Regular cardiac myocyte (primary cell): ENCODE results near the gene ZNF775. TPM values are rescaled to one million over a fixed set of nuclear protein-coding genes. Genes with fewer than 3 reads are reported as not detected.

Experiments
- total RNA-seq: library from RNA; depleted of rRNA; stranded (reverse); fragments of >200 nt; gene quantifications from 2 replicates; pipeline ENCODE4 v1.2.3, GENCODE V29; 2014

Gene ZNF775
- total RNA-seq, result 3.5 and 3.7 TPM in 2 replicates

DNA sequence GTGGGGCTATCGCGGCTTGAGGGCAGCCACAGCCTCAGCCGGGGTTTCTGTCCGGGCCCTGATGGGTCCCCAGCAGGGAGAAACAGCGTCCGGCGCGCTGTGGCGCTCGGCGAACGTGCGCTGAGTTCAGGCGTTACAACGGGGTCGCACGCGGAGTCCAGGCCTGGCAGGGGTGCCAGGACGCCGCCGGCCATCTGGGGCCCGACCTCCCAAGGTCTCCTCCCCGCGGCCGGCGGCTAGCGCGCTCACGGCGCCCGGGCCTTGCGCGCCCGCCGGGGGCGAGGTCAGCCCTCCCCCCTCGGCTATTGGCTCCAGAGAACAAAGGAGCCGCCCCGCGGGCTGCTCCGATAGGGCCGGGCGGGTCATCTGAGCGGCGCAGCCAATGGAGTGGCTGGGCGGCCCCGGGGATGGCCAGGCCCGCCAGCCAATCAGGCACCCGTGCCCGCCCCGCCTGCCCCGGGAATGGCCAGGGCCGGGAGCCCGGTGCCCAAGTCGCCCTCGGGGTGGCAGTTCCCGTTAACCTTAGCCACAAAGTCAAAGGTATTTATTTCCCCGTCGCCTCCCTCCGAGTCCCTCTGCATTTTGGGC lies at the start of gene ZNF775:
TSS of gene ZNF775 (plus strand) at position 478 of the 588 bp plus-strand sequence. CDS start 9,141 bp downstream, outside the sequence.

DNA sequence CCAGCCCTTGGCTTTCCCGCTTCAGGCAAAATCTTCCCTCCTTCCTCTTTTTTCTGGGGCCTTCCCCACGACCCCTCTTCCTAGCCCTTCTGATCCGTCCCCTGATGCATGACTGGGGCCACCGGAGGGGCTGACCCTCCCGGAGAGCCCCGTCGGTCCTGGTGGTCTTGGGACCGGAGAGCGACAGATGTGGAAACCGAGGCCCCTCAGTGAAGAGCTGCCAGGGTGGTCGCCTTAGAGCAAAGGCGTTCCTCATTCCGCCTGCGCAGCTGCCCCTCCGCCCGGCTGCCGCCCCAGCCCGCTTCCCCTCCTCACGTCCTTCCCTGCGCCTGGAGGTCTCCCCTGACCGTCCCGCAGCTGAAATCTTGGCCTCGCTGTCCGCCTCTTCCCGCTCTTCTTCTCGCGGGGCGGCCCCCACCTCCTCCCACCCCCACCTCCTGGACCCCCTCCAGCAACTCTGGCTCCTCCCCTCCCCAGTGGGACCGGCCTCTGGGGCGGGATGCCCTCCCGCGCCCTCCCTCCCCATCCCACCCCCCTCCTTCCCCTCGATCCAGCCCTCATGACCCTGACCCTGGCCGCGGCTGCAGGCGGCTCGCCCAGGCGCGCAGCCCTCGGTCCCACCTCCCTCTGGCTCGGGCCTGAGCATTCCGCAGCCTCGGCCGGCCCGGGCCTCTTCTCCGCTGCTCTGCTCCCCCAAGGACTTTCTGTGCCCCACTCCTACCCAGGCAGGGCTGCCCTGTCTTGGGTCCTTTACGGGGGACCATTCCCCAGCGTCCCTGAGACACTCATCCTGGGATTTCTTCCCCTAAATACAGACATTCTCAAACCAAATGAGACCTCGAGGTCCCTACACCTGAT lies 37.6 kb upstream of the ZNF775 start, which contains the start of gene RARRES2:
TSS of gene RARRES2 (minus strand) at position 367 of the 858 bp plus-strand sequence. CDS start 1,020 bp downstream, outside the sequence.

DNA sequence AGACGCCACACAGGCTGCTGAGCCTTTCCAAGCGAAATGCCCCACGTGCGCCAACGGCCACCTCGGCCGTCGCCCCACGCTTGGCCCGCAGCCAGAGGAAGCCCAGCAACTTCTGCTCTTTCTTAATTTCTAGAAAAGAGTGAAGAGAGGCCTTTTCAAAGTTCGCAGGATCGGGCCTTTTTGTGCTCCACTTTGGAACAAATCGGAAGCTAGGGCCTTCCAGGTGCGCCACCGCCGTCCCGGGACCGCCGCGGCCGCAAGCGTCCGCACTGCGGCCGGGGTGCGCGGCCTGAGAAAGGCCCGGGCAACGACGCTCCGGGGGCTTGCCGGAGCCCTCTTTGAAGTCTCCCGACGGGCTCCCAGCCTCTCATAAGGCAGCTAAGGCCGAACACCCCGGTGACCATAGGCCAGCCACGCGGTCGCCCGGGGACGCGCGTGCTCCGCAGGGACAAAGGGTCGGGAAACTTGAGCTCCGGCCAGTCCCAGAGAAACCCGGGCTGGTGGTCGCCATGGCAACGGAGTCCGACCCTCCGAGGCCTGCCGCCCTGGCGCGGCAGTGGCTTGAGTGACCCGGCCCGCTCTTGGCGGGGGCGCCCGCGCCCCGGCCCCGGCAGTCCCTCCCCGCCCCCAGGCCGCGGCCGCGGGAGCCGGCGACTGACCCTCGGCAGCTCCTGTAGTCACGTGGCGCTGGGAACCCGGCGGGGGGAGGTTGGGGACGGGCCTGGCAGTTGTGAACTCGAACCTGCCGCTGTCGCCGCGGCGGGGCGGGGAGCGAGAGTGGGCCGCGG lies 10.8 kb upstream of the ZNF775 start, which contains the start of gene REPIN1:
TSS of gene REPIN1 (plus strand) at position 727 of the 788 bp plus-strand sequence. CDS start 890 bp downstream, outside the sequence.

Other genes starting within 250 kb of the ZNF775 start
- 0.85 and 0.96 TPM in 2 replicates for gene LRRC61, start 56.0 kb upstream of the ZNF775 start, total RNA-seq
- 0.19 and 1.7 TPM in 2 replicates for gene ACTR3C, start 55.8 kb upstream of the ZNF775 start, total RNA-seq
- gene RARRES2, start 37.7 kb upstream of the ZNF775 start, total RNA-seq, result 1.3 and 25.4 TPM in 2 replicates
- 35.5 and 37.0 TPM in 2 replicates for gene REPIN1, start 10.5 kb upstream of the ZNF775 start, total RNA-seq
- gene GIMAP8, start 71.3 kb downstream of the ZNF775 start, total RNA-seq, result 0.19 and 0.28 TPM in 2 replicates
- under 0.01 and 0.19 TPM in 2 replicates for gene GIMAP7, start 135.5 kb downstream of the ZNF775 start, total RNA-seq
- 0.56 and 0.58 TPM in 2 replicates for gene GIMAP4, start 188.1 kb downstream of the ZNF775 start, total RNA-seq